GM10248 (cell line): ENCODE measurements around the gene NUDT4.
"Not testable (repeated sequence)": the region's sequence is repeated elsewhere in the genome, so short reads cannot be mapped to it uniquely, and the experiment has no call there.

ENCODE experiments used
- CTCF ChIA-PET: fragments of 300-600 bp; sonication (Branson Sonifier 250); formaldehyde crosslinking; extraction: SDS; loops from one replicate; lab custom pipeline; 2021; ENCODE audit warnings: antibody characterized with exemption; lab: Yijun Ruan, JAX
- POLR2A ChIA-PET: fragments of 350-650 bp; sonication (Branson Sonifier 250); formaldehyde crosslinking; extraction: SDS; loops from one replicate; lab custom pipeline; 2020; ENCODE audit warnings: antibody characterized with exemption; lab: Yijun Ruan, JAX
- DNase-seq: peaks from one replicate; pipeline ENCODE4 v3.0.0; 2012; ENCODE audit errors: extremely low spot score
- CTCF ChIP-seq: IDR thresholded peaks from 2 replicates; pipeline ENCODE4 v1.5.1; 2012; ENCODE audit warnings: mild to moderate bottlenecking, low read depth; ENCODE audit errors: extremely low read depth, missing control alignments, control extremely low read depth

The NUDT4 gene

DNA sequence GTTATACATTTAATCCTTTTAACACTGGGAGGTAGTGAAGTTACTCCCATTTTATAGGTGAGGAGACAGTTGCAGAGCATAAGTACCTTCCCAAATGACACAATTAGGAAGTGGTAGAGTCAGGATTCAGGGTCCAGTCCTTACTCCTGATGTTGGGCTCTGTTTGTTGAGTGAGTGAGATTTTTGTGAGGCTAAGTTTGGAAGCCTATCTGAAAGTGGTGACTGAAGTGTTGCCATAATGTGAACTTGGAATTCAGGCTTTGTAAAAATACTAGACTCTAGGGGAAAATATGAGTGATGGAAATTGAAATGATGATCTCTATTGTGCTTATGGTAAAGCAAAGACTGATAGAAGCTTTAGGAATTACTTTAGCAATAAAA is 2.2 kb downstream of the NUDT4 start:
- TF ChIP-seq CTCF: no peak
- POLR2A ChIA-PET: no interaction called here
- CTCF ChIA-PET: interaction anchor here (0.7 to 4.1 kb wide), 10 partner anchors 9 to 398 kb away, joined by 3 to 18 read pairs (median 4); no protein-coding TSS in a partner anchor
- DNase-seq: no peak

- no peak for DNase-seq
- ChIA-PET POLR2A (interaction anchor here (0.5 kb wide), 1 partner anchor 274 kb away, joined by 3 read pairs; no protein-coding TSS in a partner anchor), CTCF (interaction anchor here (0.7 to 8.3 kb wide), 17 partner anchors 9 to 399 kb away, joined by 3 to 51 read pairs (median 4); no protein-coding TSS in a partner anchor)
- TF ChIP-seq CTCF: peak; percentile 38
These were observed 2.9 kb downstream of the NUDT4 start for GRCh38 chr12:93380480-93381121.

GRCh38 chr12:93381161-93381975 is 3.6 kb downstream of the NUDT4 start:
- TF ChIP-seq CTCF: no peak
- ChIA-PET POLR2A (interaction anchor here (0.5 kb wide), 1 partner anchor 275 kb away, joined by 3 read pairs; no protein-coding TSS in a partner anchor), CTCF (interaction anchor here (0.8 to 8.3 kb wide), 14 partner anchors 8 to 399 kb away, joined by 3 to 51 read pairs (median 4); no protein-coding TSS in a partner anchor)
- DNase-seq: no peak

DNA sequence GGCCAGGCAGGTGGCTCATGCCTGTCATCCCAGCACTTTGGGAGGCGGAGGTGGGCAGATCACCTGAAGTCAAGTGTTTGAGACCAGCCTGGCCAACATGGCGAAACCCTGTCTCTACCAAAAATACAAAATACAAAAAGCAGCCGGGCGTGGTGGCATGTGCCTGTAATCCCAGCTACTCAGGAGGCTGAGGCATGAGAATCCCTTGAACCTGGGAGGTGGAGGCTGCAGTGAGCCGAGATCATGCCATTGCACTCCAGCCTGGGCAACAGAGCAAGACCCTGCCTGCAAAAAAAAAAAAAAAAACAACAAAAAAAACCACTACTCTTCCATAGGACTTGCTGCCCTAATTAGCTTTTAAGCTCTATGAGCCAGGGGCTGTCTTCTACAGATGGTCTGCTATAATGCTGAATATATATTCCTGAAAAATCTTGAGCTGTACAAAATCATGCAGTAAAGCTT is 4.3 kb downstream of the NUDT4 start:
- POLR2A ChIA-PET, DNase-seq: not testable (repeated sequence)
- CTCF ChIA-PET: interaction anchor here (1.3 to 8.3 kb wide), 7 partner anchors 12 to 397 kb away, joined by 4 to 51 read pairs (median 7); no protein-coding TSS in a partner anchor

DNA sequence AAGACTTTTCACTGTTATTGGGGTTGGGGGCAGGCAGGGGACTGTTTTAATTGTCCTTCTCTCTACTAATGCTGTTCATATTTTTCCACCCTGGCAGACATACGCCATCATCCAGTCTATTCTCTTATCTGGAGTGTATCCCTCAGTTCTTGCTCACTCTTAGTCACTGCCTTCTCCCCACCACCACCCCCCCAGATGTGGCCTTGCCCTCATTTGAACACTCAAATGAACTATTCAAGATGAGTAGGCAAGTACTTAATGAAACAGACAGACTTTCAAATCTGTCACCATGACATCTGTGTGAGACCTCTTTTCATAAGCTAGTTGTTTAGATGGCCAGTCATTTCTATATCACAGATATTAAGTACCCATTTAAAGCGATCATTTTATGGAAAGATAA is 10.1 kb downstream of the NUDT4 start:
- ChIA-PET CTCF (interaction anchor here (1.0 to 8.3 kb wide), 6 partner anchors 9 to 714 kb away, joined by 3 to 51 read pairs (median 3); no protein-coding TSS in a partner anchor), POLR2A (no interaction called here)
- no peak for TF ChIP-seq CTCF
- no peak for DNase-seq

GRCh38 chr12:93390031-93390430 is 12.3 kb downstream of the NUDT4 start:
- ChIA-PET POLR2A (interaction anchor here (0.7 kb wide), 1 partner anchor 347 kb away, joined by 4 read pairs; no protein-coding TSS in a partner anchor), CTCF (interaction anchor here (0.7 to 2.5 kb wide), 4 partner anchors 10 to 403 kb away, joined by 3 to 10 read pairs (median 4); no protein-coding TSS in a partner anchor)
- DNase-seq: no peak
- TF ChIP-seq CTCF: no peak
